ENCODE measurements around the gene CYP11A1.

DNA sequence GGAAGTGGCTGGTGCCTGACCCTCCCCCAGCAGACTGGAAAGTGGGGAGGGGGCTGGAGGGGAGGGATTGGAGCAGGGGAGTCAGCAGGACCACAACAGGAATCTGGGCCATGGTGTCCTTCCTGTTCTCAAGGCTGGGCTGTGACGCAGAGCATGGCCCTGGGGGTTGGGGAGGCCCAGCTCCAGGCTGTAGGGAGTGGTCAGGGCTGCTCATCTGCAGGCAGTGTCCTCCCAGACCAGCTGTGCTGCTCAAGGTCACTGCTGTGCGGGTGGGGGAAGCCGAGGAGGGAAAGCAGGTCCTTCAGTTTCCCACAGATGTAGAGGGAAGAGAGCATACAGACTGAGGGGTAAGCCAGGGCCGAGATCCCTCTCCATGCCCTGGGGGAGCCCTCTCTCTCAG, 40.7 kb downstream of the CYP11A1 start:
- TF ChIP-seq CTCF (IDR thresholded peaks at IDR 0.05 in 4 of 5, conservative IDR thresholded peaks at IDR 0.05 in 1 of 5) (no peak), POLR2A (IDR thresholded peaks at IDR 0.05) (no peak)

Measured in gastrocnemius medialis (tissue), 4 donors.